Chondrocyte (in vitro differentiated cells): ENCODE data around the gene PLIN3. TPM values are rescaled to one million over a fixed set of nuclear protein-coding genes. Genes with fewer than 3 reads are reported as not detected.
"Not testable (repeated sequence)": the region's sequence is repeated elsewhere in the genome, so short reads cannot be mapped to it uniquely, and the experiment has no call there.

Source experiments
- DNase-seq: peaks from one replicate; pipeline ENCODE4 v3.0.0; 2021; ENCODE audit warnings: mixed read lengths, low spot score
- H3K27ac Mint-ChIP-seq: one replicate; pipeline ENCODE4 v1.8.0; 2021; ENCODE audit warnings: mild to moderate bottlenecking, moderate library complexity, mixed read lengths; ENCODE audit not compliant: unreplicated experiment
- H3K27me3 Mint-ChIP-seq: 2 replicates; pipeline ENCODE4 v1.8.0; 2021; ENCODE audit warnings: low read depth, mixed read lengths
- H3K36me3 Mint-ChIP-seq: 2 replicates; pipeline ENCODE4 v1.8.0; 2021; ENCODE audit warnings: low read depth, mixed read lengths
- H3K4me1 Mint-ChIP-seq: 2 replicates; pipeline ENCODE4 v1.8.0; 2021; ENCODE audit warnings: low read depth, mild to moderate bottlenecking, mixed read lengths
- H3K4me3 Mint-ChIP-seq: one replicate; pipeline ENCODE4 v1.8.0; 2021; ENCODE audit warnings: mild to moderate bottlenecking, moderate library complexity, mixed read lengths; ENCODE audit not compliant: unreplicated experiment
- H3K9me3 Mint-ChIP-seq: 2 replicates; pipeline ENCODE4 v1.8.0; 2021; ENCODE audit warnings: low read depth, mixed read lengths
- CTCF ChIP-seq: fragments of 200-600 bp; sonication (generic); IDR thresholded peaks from 2 replicates; pipeline ENCODE4 v1.5.0; 2021; ENCODE audit warnings: antibody characterized with exemption, mild to moderate bottlenecking, moderate library complexity
- total RNA-seq: library from RNA; stranded (reverse); gene quantifications from 3 replicates; pipeline ENCODE4 v1.2.1, GENCODE V29; 2021

PLIN3 gene
- total RNA-seq, 1 donor from 2014 or later = 93.2 TPM

GRCh38 chr19:4851551-4852290 lies 15.7 kb downstream of the PLIN3 start:
- TF ChIP-seq CTCF = peak; percentile 86
- Mint-ChIP-seq H3K4me3 (no peak overlapping the region), H3K27ac (peak overlapping the region; percentile 76), H3K27me3 (no peaks in the 10 kb centered on the region), H3K4me1 (peaks cover 2% of the 10 kb centered on the region), H3K9me3 (no peaks in the 10 kb centered on the region), H3K36me3 (peaks cover 18% of the 10 kb centered on the region)
- peak; percentile 90 for DNase-seq

- no peaks in the 10 kb centered on the region for H3K9me3 Mint-ChIP-seq
- peaks cover 18% of the 10 kb centered on the region for H3K4me1 Mint-ChIP-seq
- no peak overlapping the region for H3K27ac Mint-ChIP-seq
- no peaks in the 10 kb centered on the region for H3K27me3 Mint-ChIP-seq
- H3K36me3 Mint-ChIP-seq = peaks cover 17% of the 10 kb centered on the region
- H3K4me3 Mint-ChIP-seq = no peak overlapping the region
- no peak for TF ChIP-seq CTCF
- DNase-seq = no peak
Measured at GRCh38 chr19:4849019-4849418, 18.4 kb downstream of the PLIN3 start.

- no peak for TF ChIP-seq CTCF
- peaks cover 18% of the 10 kb centered on the region for H3K4me1 Mint-ChIP-seq
- H3K36me3 Mint-ChIP-seq = peaks cover 23% of the 10 kb centered on the region
- H3K27ac Mint-ChIP-seq = no peak overlapping the region
- no peak overlapping the region for H3K4me3 Mint-ChIP-seq
- DNase-seq = no peak
- H3K27me3 Mint-ChIP-seq = no peaks in the 10 kb centered on the region
- no peaks in the 10 kb centered on the region for H3K9me3 Mint-ChIP-seq
Measured at GRCh38 chr19:4847190-4847973, 20.1 kb downstream of the PLIN3 start.

- not testable (repeated sequence) for H3K4me3 Mint-ChIP-seq, H3K27me3 Mint-ChIP-seq, DNase-seq, H3K9me3 Mint-ChIP-seq
- Mint-ChIP-seq H3K36me3 (peaks cover 24% of the 10 kb centered on the region), H3K27ac (peak overlapping the region; percentile 63), H3K4me1 (peaks cover 19% of the 10 kb centered on the region)
Measured at GRCh38 chr19:4845975-4846374, 21.5 kb downstream of the PLIN3 start.

- Mint-ChIP-seq H3K27ac (peak overlapping the region; percentile 59), H3K4me3 (no peak overlapping the region), H3K36me3 (peaks cover 32% of the 10 kb centered on the region), H3K27me3 (no peaks in the 10 kb centered on the region), H3K9me3 (no peaks in the 10 kb centered on the region), H3K4me1 (peaks cover 21% of the 10 kb centered on the region)
- DNase-seq = no peak
- no peak for TF ChIP-seq CTCF
Measured at GRCh38 chr19:4844348-4845179, 22.9 kb downstream of the PLIN3 start.
